HT1080 (cell line): ENCODE data around the gene MROH8. TPM values are rescaled to one million over a fixed set of nuclear protein-coding genes. Genes with fewer than 3 reads are reported as not detected.
"Not testable (repeated sequence)": the region's sequence is repeated elsewhere in the genome, so short reads cannot be mapped to it uniquely, and the experiment has no call there.

ENCODE experiments used
- DNase-seq: peaks from one replicate; pipeline ENCODE4 v3.0.0-alpha.2; 2015; ENCODE audit warnings: low read depth
- total RNA-seq: library from RNA; depleted of rRNA; stranded (reverse); fragments of >200 nt; shearing (Covaris generic); gene quantifications from 2 replicates; pipeline ENCODE4 v1.2.3, GENCODE V29; 2014

MROH8 gene
- total RNA-seq, 1 experiment from 2014 or later: 3.3 TPM

DNA sequence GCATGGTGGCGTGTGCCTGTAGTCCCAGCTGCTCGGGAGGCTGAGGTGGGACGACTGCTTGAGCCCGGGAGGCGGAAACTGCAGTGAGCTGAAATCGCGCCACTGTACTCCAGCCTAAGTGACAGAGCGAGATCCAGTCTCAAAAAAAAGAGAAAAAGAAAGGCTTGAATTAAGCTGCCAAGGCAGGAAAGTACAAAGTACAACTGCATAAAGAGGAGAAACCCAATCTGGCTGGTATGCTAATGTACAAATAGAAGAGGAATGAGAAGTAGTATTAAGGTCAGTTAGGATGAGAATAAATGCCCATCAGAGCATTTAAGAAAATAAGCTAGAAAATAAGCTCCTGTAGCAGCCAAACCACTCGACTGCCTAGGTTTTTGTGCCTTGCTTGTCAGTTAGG lies 23.4 kb downstream of the MROH8 start:
- no peak for DNase-seq

DNA sequence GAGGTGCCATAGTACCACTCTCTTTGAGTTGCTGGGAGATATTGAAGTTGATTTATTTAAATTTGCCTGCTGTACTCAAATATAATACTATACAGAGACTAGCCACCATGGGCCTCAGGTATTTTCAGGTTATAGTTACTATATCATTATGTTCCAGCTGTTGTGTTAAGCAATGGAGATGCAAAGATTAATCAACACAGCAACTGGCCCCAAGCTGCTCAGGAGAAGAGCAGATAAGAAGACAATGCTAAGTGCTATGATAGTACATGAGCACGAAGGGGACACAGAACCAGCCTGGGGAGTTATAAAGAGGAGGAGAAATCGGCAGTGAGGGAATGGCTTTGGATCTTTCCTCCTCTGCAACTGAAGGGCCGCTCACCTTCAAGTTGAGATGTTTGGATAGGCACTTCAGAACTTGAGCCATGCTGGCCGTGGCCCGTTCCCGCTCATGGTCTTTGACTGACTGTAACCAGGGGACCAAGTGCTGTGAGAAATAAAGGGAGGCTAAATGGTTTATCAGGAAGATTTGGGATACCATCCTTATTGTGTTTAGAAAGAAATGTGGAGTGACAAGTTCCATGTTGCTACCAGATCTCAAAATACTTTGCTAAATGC lies 24.6 kb downstream of the MROH8 start:
- no peak for DNase-seq

- no peak for DNase-seq
Observed at GRCh38 chr20:37152284-37152683, 27.1 kb downstream of the MROH8 start.

DNA sequence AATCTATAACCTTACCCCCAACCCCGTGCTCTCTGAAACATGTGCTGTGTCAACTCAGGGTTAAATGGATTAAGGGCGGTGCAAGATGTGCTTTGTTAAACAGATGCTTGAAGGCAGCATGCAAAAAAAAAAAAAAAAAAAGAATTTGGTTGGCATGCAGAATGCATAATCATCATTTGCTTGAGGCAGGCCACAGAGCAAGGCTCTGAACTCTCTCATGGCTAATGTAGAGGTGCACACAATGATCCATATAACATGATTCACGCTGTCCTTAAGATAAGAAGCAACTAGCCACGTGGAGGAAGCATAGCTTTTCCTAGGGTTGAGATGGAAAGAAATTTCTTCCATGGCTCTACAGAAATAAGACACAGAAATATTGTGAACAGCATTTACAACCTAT lies 27.8 kb downstream of the MROH8 start:
- DNase-seq: no peak

- DNase-seq: not testable (repeated sequence)
Observed at GRCh38 chr20:37150864-37151263, 28.5 kb downstream of the MROH8 start.

DNA sequence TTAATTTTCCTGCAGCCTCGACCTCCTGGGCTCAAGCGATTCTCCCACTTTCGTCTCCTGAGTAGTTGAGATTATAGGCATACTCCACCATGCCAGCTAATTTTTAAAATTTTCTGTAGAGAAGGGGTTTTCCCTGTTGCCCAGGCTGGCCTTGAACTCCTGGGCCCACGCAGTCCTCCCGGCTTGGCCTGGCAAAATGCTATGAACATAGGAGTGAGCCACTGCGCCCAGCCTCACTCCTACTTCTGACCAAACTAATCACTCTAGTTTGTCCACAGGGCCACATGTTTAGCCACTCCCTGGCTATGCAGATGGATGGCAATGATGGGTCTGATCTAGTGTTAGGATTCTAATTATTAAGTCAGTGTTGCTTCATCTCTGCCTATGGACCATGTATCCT lies 32.1 kb downstream of the MROH8 start:
- DNase-seq: no peak

- DNase-seq: no peak
Observed at GRCh38 chr20:37144856-37145404, 34.4 kb downstream of the MROH8 start.

DNA sequence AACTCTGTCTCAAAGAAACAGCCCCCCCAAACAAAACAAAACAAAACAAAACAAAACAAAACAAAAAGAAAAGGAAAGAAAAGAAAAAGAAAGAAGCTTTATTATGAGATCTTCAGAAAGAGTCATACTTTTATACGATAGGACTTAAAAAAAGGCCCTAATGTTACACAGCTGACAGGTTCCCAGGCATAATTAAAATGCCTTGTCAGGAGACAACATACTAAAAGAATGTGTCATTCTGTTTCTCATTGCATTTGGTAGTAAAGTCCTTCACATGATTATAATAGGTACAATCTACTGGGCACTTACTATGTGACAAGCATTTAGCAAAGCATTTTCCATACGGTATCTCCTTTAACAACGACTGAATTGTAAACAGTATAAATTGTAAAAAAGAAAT lies 36.6 kb downstream of the MROH8 start:
- DNase-seq: no peak

GRCh38 chr20:37137547-37137946 lies 41.8 kb downstream of the MROH8 start:
- no peak for DNase-seq

- no peak for DNase-seq
Observed at GRCh38 chr20:37133952-37134351, 45.4 kb downstream of the MROH8 start.

DNA sequence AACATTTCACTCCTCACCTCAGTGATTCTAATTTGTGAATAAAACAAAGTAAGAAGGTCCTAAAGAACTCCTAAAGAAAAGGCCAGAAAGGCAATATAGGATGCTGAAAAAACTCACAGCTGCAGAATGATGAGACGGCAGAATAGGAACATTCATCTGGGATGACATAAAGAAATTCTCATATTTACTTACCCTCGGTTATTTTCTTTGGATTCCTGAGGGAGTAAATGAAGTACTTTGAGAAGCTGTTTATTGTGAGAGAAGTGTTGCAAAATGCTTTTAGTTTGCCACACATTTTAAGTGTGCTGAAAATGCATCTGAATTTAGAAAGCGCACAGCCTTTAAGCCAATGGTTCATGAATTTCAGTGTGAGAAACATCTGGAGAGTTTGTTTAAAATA lies 47.9 kb downstream of the MROH8 start:
- DNase-seq: no peak

GRCh38 chr20:37128803-37129202 lies 50.5 kb downstream of the MROH8 start:
- no peak for DNase-seq

GRCh38 chr20:37126290-37126689 lies 53.1 kb downstream of the MROH8 start:
- DNase-seq: not testable (repeated sequence)

GRCh38 chr20:37123441-37123840 lies 55.9 kb downstream of the MROH8 start:
- DNase-seq: no peak

- DNase-seq: no peak
Observed at GRCh38 chr20:37120497-37120896, 58.9 kb downstream of the MROH8 start.

GRCh38 chr20:37119356-37120036 lies 59.9 kb downstream of the MROH8 start:
- no peak for DNase-seq

GRCh38 chr20:37114012-37114411 lies 65.3 kb downstream of the MROH8 start:
- DNase-seq: no peak

DNA sequence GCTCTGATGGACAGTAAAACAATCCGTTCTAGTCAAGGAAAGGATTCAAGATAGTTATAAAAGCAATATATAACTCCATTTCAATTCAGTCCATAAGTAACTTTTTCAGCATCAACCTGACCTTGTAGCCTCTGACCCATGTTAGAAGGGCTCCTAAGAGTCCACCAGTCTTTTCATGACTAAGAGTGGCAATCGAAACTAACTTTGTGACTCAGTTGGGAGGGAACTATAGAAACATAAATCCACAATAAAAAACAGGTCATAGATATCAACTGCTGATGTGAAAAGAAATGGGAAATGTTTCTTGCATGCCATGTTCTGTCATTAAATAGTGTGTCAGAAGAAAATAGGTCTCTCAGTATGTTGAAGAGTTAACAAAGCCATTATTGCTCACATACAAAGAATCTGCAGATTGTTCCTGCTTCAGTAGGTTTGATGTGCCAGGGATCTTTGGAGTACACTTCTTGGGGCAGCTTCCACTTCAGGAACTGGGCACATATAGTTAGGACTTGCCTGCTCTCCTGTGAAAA lies 67.4 kb downstream of the MROH8 start:
- DNase-seq: no peak

GRCh38 chr20:37108676-37109075 lies 70.7 kb downstream of the MROH8 start:
- DNase-seq: no peak

DNA sequence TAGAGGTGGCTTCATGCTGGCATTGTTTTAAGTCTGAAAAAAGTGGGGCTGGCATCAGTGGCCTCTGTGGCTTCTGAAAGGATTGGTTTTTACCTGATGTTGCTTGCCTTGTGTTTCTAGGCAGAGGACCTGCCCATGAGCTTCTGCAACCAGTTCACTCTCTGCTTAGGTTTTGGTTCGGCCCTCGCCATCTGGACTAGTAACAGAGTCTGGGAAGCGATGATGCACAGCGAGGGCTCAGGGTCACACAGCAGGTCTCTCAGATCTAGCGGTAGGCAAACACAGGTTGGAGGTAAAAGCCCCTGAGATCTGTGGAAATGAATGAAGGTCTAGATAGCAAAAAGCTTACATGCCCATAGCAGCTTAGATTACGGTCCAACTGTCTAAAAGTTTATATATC lies 76.8 kb downstream of the MROH8 start:
- DNase-seq: no peak

GRCh38 chr20:37096415-37097041 lies 82.8 kb downstream of the MROH8 start:
- no peak for DNase-seq
